Naive B cell (primary cell): ENCODE data around the gene HAX1. TPM values are rescaled to one million over a fixed set of nuclear protein-coding genes. Genes with fewer than 3 reads are reported as not detected.
"Not testable (repeated sequence)": the region's sequence is repeated elsewhere in the genome, so short reads cannot be mapped to it uniquely, and the experiment has no call there.

Experiments
- ATAC-seq, 2 donors: fragments of 150-1000 bp; cut with Tn5 transposase; 2 replicates each; pipeline ENCODE4 v1.10.0; 2021; ENCODE audit warnings: low read depth in 2 of 2, mild to moderate bottlenecking in 2 of 2, moderate library complexity in 2 of 2
- DNase-seq: peaks from one replicate; pipeline ENCODE4 v3.0.0; 2022
- H3K27ac Mint-ChIP-seq, 6 donors: one replicate each; pipeline ENCODE4 v1.8.0; 2020 to 2022; ENCODE audit warnings: mild to moderate bottlenecking in 6 of 6, mixed read lengths in 6 of 6, moderate library complexity in 5 of 6, inconsistent platforms in 2 of 6
- H3K27me3 Mint-ChIP-seq, 3 donors: one replicate each; pipeline ENCODE4 v1.8.0; 2021 to 2022; ENCODE audit warnings: mixed read lengths in 3 of 3, mild to moderate bottlenecking in 1 of 3
- H3K36me3 Mint-ChIP-seq, 2 donors: one replicate each; pipeline ENCODE4 v1.8.0; 2020 to 2022; ENCODE audit warnings: mixed read lengths in 2 of 2, inconsistent platforms in 1 of 2, mild to moderate bottlenecking in 1 of 2
- H3K4me1 Mint-ChIP-seq, 3 donors: one replicate each; pipeline ENCODE4 v1.8.0; 2020 to 2022; ENCODE audit warnings: mixed read lengths in 3 of 3, inconsistent platforms in 1 of 3, mild to moderate bottlenecking in 1 of 3, moderate library complexity in 1 of 3
- H3K4me3 Mint-ChIP-seq, 8 donors: one replicate each; pipeline ENCODE4 v1.8.0; 2020 to 2022; ENCODE audit warnings: mild to moderate bottlenecking in 8 of 8, mixed read lengths in 8 of 8, moderate library complexity in 8 of 8, inconsistent platforms in 2 of 8
- H3K9me3 Mint-ChIP-seq, 7 donors: one replicate each; pipeline ENCODE4 v1.8.0; 2020 to 2022; ENCODE audit warnings: mixed read lengths in 7 of 7, mild to moderate bottlenecking in 5 of 7, inconsistent platforms in 2 of 7, moderate library complexity in 1 of 7
- polyA plus RNA-seq, 6 donors: library from polyadenylated mRNA; unstranded; fragments of 300-500 nt; fragmentation: Illumina TruSeq; gene quantifications; one replicate each; pipeline ENCODE4 v1.2.3, GENCODE V29; 2021; ENCODE audit warnings: low read depth in 6 of 6

HAX1 gene
- polyA plus RNA-seq, 6 donors from 2014 or later, result 117 to 161 (median 145) TPM

- Mint-ChIP-seq H3K36me3 (no peaks in the 10 kb centered on the region), H3K27ac (no peak overlapping the region), H3K27me3 (peaks cover 4 to 26% (median 18%) of the 10 kb centered on the region in 3 donors), H3K4me3 (no peak overlapping the region), H3K4me1 (no peaks in the 10 kb centered on the region), H3K9me3 (peaks cover 0 to 11% (median 5%) of the 10 kb centered on the region in 7 donors)
- no peak for DNase-seq
- no peak for ATAC-seq
Measured at GRCh38 chr1:154301582-154301981, 29.2 kb downstream of the HAX1 start.

GRCh38 chr1:154304664-154305337, 32.4 kb downstream of the HAX1 start:
- Mint-ChIP-seq H3K36me3 (no peaks in the 10 kb centered on the region), H3K27me3 (peaks cover 0 to 29% (median 10%) of the 10 kb centered on the region in 3 donors), H3K9me3 (peaks cover 0 to 11% (median 0%) of the 10 kb centered on the region in 7 donors), H3K4me1 (no peaks in the 10 kb centered on the region), H3K4me3 (no peak overlapping the region), H3K27ac (no peak overlapping the region)
- DNase-seq (no peak), ATAC-seq (no peak)

- Mint-ChIP-seq H3K27ac (peak overlapping the region in 1 of 6 donors; percentile 78), H3K9me3 (peaks cover 0 to 12% (median 0%) of the 10 kb centered on the region in 7 donors), H3K36me3 (no peaks in the 10 kb centered on the region), H3K4me3 (no peak overlapping the region), H3K27me3 (peaks cover 0 to 23% (median 10%) of the 10 kb centered on the region in 3 donors), H3K4me1 (no peaks in the 10 kb centered on the region)
- ATAC-seq (no peak), DNase-seq (no peak)
Measured at GRCh38 chr1:154306151-154306550, 33.7 kb downstream of the HAX1 start.

- H3K27ac Mint-ChIP-seq, result peak overlapping the region in 1 of 6 donors; percentile 46
- H3K36me3 Mint-ChIP-seq, ATAC-seq, DNase-seq, H3K4me1 Mint-ChIP-seq, H3K4me3 Mint-ChIP-seq: not testable (repeated sequence)
- H3K9me3 Mint-ChIP-seq, result peaks cover 0 to 12% (median 0%) of the 10 kb centered on the region in 7 donors
- peaks cover 0 to 29% (median 17%) of the 10 kb centered on the region in 3 donors for H3K27me3 Mint-ChIP-seq
Measured at GRCh38 chr1:154307670-154308270, 35.3 kb downstream of the HAX1 start.

- Mint-ChIP-seq H3K27me3 (peaks cover 7 to 41% (median 24%) of the 10 kb centered on the region in 3 donors), H3K9me3 (peaks cover 0 to 12% (median 0%) of the 10 kb centered on the region in 7 donors)
- H3K36me3 Mint-ChIP-seq, DNase-seq, H3K27ac Mint-ChIP-seq, H3K4me1 Mint-ChIP-seq, ATAC-seq, H3K4me3 Mint-ChIP-seq: not testable (repeated sequence)
Measured at GRCh38 chr1:154309136-154309535, 36.7 kb downstream of the HAX1 start.

DNA sequence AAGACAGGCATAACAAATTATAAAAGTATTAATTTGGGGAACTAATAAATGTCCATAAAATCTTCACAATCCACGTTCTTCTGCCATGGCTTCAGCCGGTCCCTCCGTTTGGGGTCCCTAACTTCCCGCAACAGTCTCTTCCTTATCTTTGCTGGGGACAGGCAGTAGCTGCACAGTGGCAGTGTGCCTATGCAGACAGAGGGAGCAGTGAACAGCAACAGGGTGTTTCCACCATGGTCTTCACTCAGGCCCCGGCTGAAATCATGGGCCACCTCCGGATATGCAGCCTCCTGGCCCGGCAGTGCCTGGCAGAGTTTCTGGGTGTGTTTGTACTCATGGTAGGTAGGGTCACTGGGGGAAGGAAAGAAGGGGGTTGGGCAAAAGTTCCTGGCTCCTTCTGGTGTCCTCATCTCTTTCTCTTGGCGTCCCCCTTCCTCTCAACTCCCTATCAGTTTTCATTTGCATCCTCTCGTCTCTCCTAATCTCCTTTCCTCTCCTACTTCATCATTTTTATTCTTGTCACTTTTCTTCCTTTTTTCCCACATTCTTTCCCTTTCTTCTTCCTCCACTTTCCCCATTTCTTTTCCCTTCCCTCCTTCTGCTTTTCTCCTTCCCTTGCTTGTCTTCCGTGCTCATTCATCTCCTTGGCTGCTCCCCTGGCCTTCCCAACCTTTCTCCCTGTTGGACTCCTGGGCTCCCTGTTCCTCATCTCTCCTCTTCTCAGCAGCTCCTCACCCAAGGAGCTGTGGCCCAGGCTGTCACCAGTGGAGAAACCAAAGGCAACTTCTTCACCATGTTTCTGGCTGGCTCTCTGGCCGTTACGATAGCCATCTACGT, 40.0 kb downstream of the HAX1 start:
- not testable (repeated sequence) for H3K4me3 Mint-ChIP-seq, DNase-seq, H3K36me3 Mint-ChIP-seq, H3K4me1 Mint-ChIP-seq, ATAC-seq
- H3K9me3 Mint-ChIP-seq, result peaks cover 0 to 21% (median 13%) of the 10 kb centered on the region in 7 donors
- peak overlapping the region in 1 of 6 donors; percentile 33 for H3K27ac Mint-ChIP-seq
- peaks cover 11 to 25% (median 15%) of the 10 kb centered on the region in 3 donors for H3K27me3 Mint-ChIP-seq

GRCh38 chr1:154313066-154313356, 40.6 kb downstream of the HAX1 start:
- no peaks in the 10 kb centered on the region for H3K4me1 Mint-ChIP-seq
- peak overlapping the region in 1 of 6 donors; percentile 61 for H3K27ac Mint-ChIP-seq
- peaks cover 0 to 2% of the 10 kb centered on the region in 2 donors for H3K36me3 Mint-ChIP-seq
- H3K27me3 Mint-ChIP-seq, result peaks cover 11 to 30% (median 15%) of the 10 kb centered on the region in 3 donors
- no peak overlapping the region for H3K4me3 Mint-ChIP-seq
- ATAC-seq (no peak), DNase-seq (no peak)
- H3K9me3 Mint-ChIP-seq, result peaks cover 0 to 25% (median 17%) of the 10 kb centered on the region in 7 donors

- not testable (repeated sequence) for DNase-seq, H3K27ac Mint-ChIP-seq, H3K4me3 Mint-ChIP-seq, H3K4me1 Mint-ChIP-seq, ATAC-seq, H3K36me3 Mint-ChIP-seq
- H3K27me3 Mint-ChIP-seq, result peaks cover 15 to 37% (median 16%) of the 10 kb centered on the region in 3 donors
- H3K9me3 Mint-ChIP-seq, result peaks cover 0 to 21% (median 14%) of the 10 kb centered on the region in 7 donors
Measured at GRCh38 chr1:154314226-154314625, 41.8 kb downstream of the HAX1 start.

- no peak for ATAC-seq
- Mint-ChIP-seq H3K4me3 (no peak overlapping the region), H3K4me1 (no peaks in the 10 kb centered on the region), H3K27me3 (peaks cover 31 to 55% (median 31%) of the 10 kb centered on the region in 3 donors), H3K27ac (no peak overlapping the region), H3K36me3 (peaks cover 0 to 5% of the 10 kb centered on the region in 2 donors), H3K9me3 (peaks cover 0 to 21% (median 12%) of the 10 kb centered on the region in 7 donors)
- no peak for DNase-seq
Measured at GRCh38 chr1:154316704-154317103, 44.3 kb downstream of the HAX1 start.

DNA sequence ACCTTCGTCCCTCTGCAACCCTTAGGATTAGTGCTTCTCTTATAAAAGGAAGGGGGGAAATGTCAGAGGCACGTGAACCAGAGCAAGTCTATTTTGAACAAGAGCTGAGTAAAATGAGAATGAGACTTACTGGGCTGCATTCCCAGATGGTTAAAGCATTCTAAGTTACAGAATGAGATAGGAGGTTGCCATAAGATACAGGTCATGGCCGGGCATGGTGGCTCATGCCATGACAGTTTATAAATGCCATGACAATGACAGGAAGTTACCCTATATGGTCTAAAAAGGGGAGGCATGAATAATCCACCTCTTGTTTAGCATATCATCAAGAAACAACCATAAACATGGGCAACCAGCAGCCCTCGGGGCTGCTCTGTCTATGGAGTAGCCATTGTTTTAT, 46.0 kb downstream of the HAX1 start:
- Mint-ChIP-seq H3K9me3 (peaks cover 0 to 21% (median 12%) of the 10 kb centered on the region in 7 donors), H3K4me3 (no peak overlapping the region), H3K27ac (no peak overlapping the region), H3K36me3 (peaks cover 0 to 5% of the 10 kb centered on the region in 2 donors), H3K27me3 (peaks cover 27 to 54% (median 33%) of the 10 kb centered on the region in 3 donors), H3K4me1 (no peaks in the 10 kb centered on the region)
- no peak for DNase-seq
- no peak for ATAC-seq

DNA sequence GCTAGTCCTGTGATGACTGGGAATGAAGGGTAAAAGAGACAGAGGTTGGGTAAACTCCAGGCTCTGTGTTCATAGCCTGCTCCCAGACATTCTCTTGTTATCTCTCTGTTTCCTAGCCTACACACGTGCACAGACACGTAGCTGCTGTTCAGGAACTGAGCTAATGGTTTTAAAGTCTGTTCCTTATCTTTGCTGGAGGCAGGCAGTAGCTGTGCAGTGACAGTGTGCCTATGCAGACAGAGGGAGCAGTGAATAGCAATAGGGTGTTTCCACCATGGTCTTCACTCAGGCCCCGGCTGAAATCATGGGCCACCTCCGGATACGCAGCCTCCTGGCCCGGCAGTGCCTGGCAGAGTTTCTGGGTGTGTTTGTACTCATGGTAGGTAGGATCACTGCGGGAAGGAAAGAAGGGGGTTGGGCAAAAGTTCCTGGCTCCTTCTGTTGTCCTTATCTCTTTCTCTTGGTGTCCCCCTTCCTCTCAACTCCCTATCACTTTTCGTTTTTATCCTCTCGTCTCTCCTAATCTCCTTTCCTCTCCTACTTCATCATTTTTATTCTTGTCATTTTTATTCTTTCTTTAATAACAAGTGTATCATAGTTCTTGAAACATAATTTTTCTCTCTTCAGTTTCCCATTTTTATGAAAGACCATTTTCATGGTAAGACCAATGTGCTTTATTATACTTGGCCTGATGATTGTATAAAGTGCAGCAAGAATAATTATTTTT, 48.6 kb downstream of the HAX1 start, which contains the start of gene AQP10:
TSS of gene AQP10 (plus strand) at position 212 of the 727 bp plus-strand sequence. CDS start at position 275, 63 bp downstream.
- DNase-seq (no peak), ATAC-seq (no peak)
- Mint-ChIP-seq H3K36me3 (peaks cover 0 to 5% of the 10 kb centered on the region in 2 donors), H3K4me1 (peaks cover 13 to 14% (median 14%) of the 10 kb centered on the region in 3 donors), H3K4me3 (peak within 1 kb of the TSS in 2 of 8 donors; percentile 25 to 50), H3K27me3 (peaks cover 21 to 46% (median 32%) of the 10 kb centered on the region in 3 donors), H3K27ac (no peak within 1 kb of the TSS), H3K9me3 (peaks cover 0 to 21% (median 12%) of the 10 kb centered on the region in 7 donors)

GRCh38 chr1:154321609-154321934, 49.1 kb downstream of the HAX1 start:
- Mint-ChIP-seq H3K4me3 (peak overlapping the region in 1 of 8 donors; percentile 50), H3K9me3 (peaks cover 0 to 17% (median 8%) of the 10 kb centered on the region in 7 donors), H3K27me3 (peaks cover 21 to 46% (median 32%) of the 10 kb centered on the region in 3 donors), H3K4me1 (peaks cover 18 to 19% (median 19%) of the 10 kb centered on the region in 3 donors)
- ATAC-seq, DNase-seq, H3K36me3 Mint-ChIP-seq, H3K27ac Mint-ChIP-seq: not testable (repeated sequence)

GRCh38 chr1:154323493-154323892, 51.1 kb downstream of the HAX1 start:
- Mint-ChIP-seq H3K36me3 (no peaks in the 10 kb centered on the region), H3K27me3 (peaks cover 16 to 36% (median 32%) of the 10 kb centered on the region in 3 donors), H3K27ac (no peak overlapping the region), H3K4me3 (peak overlapping the region in 1 of 8 donors; percentile 92), H3K9me3 (peaks cover 0 to 4% (median 0%) of the 10 kb centered on the region in 7 donors), H3K4me1 (peaks cover 32 to 37% (median 36%) of the 10 kb centered on the region in 3 donors)
- ATAC-seq (no peak), DNase-seq (no peak)
